ENCODE data around the gene MYBPHL.

- no peak for TF ChIP-seq CTCF (IDR thresholded peaks at IDR 0.05 in 4 of 5, conservative IDR thresholded peaks at IDR 0.05 in 1 of 5)
- no peak for TF ChIP-seq POLR2A (IDR thresholded peaks at IDR 0.05)
These were observed 62.8 kb downstream of the MYBPHL start for GRCh38 chr1:109243860-109244552.
